HG03066 (cell line): Measurements from ENCODE around the gene FRRS1L.

Experiments used
- ATAC-seq: cut with Tn5 transposase; IDR thresholded peaks from one replicate; pipeline ENCODE4 v1.9.1; 2021; ENCODE audit warnings: low read depth; ENCODE audit not compliant: unreplicated experiment

FRRS1L gene

GRCh38 chr9:109166771-109167601 lies at the start of gene FRRS1L:
TSS of gene FRRS1L (minus strand) at chr9:109167249. CDS start at chr9:109167138, 111 bp downstream.
- ATAC-seq = no peak

- ATAC-seq = no peak
Measured at GRCh38 chr9:109214414-109214813, 47.4 kb upstream of the FRRS1L start.

- ATAC-seq = no peak
Measured at GRCh38 chr9:109213285-109214121, 46.5 kb upstream of the FRRS1L start.

GRCh38 chr9:109212768-109213167 lies 45.7 kb upstream of the FRRS1L start:
- ATAC-seq = no peak

GRCh38 chr9:109206670-109207069 lies 39.6 kb upstream of the FRRS1L start:
- ATAC-seq = no peak

GRCh38 chr9:109205526-109205925 lies 38.5 kb upstream of the FRRS1L start:
- ATAC-seq = no peak

- ATAC-seq = no peak
Measured at GRCh38 chr9:109203761-109204360, 36.8 kb upstream of the FRRS1L start.

GRCh38 chr9:109199676-109200075 lies 32.6 kb upstream of the FRRS1L start:
- ATAC-seq = no peak

- ATAC-seq = no peak
Measured at GRCh38 chr9:109198736-109199382, 31.8 kb upstream of the FRRS1L start.

- no peak for ATAC-seq
Measured at GRCh38 chr9:109193974-109194556, 27.0 kb upstream of the FRRS1L start.

GRCh38 chr9:109192732-109193361 lies 25.8 kb upstream of the FRRS1L start:
- ATAC-seq = no peak

- no peak for ATAC-seq
Measured at GRCh38 chr9:109191746-109192145, 24.7 kb upstream of the FRRS1L start.

GRCh38 chr9:109190151-109190550 lies 23.1 kb upstream of the FRRS1L start:
- no peak for ATAC-seq

GRCh38 chr9:109186857-109187520 lies 19.9 kb upstream of the FRRS1L start:
- ATAC-seq = no peak

- ATAC-seq = peak; percentile 51
Measured at GRCh38 chr9:109182940-109183798, 16.1 kb upstream of the FRRS1L start.

- ATAC-seq = no peak
Measured at GRCh38 chr9:109182550-109182939, 15.5 kb upstream of the FRRS1L start.

- ATAC-seq = peak; percentile 42
Measured at GRCh38 chr9:109181284-109181683, 14.2 kb upstream of the FRRS1L start.

- ATAC-seq = no peak
Measured at GRCh38 chr9:109179801-109180523, 12.9 kb upstream of the FRRS1L start.
